Renal cortical epithelial cell (primary cell): Measurements from ENCODE around the gene PRPH. TPM values are rescaled to one million over a fixed set of nuclear protein-coding genes. Genes with fewer than 3 reads are reported as not detected.

ENCODE experiments used
- DNase-seq: peaks from one replicate; pipeline ENCODE4 v3.0.0-alpha.2; 2011; ENCODE audit warnings: low read depth
- total RNA-seq: library from RNA; depleted of rRNA; stranded (reverse); fragments of >200 nt; gene quantifications from 2 replicates; pipeline ENCODE4 v1.2.3, GENCODE V29; 2014

The PRPH gene
- total RNA-seq, 1 donor from 2014 or later, result not detected

GRCh38 chr12:49345825-49346658 is 51.1 kb downstream of the PRPH start:
- no peak for DNase-seq

GRCh38 chr12:49346659-49347310 is 51.8 kb downstream of the PRPH start, which contains the start of gene DNAJC22:
Gene DNAJC22, plus strand, starts transcription at chr12:49346888. Its CDS starts 1,985 bp downstream, at chr12:49348873.
- DNase-seq, result no peak

- DNase-seq, result peak; percentile 83
Observed at GRCh38 chr12:49347311-49348193, 52.6 kb downstream of the PRPH start.

Other genes with a start within 250 kb of the PRPH start
- gene KMT2D, start 234.4 kb upstream of the PRPH start, total RNA-seq, result 13.0 and 110 TPM in 2 replicates
- gene RHEBL1, start 225.2 kb upstream of the PRPH start, total RNA-seq, result 0.10 and 1.7 TPM in 2 replicates
- gene DHH, start 200.3 kb upstream of the PRPH start, total RNA-seq, result 0.05 TPM in 1 of 2 replicates, not detected in the other
- 33.3 and 34.3 TPM in 2 replicates for gene LMBR1L, start 184.3 kb upstream of the PRPH start, total RNA-seq
- gene TUBA1B, start 163.8 kb upstream of the PRPH start, total RNA-seq, result 420 and 2,146 TPM in 2 replicates
- 691 and 1,981 TPM in 2 replicates for gene TUBA1A, start 106.1 kb upstream of the PRPH start, total RNA-seq
- gene TUBA1C, start 30.1 kb upstream of the PRPH start, total RNA-seq, result 212 and 831 TPM in 2 replicates
- 0.60 and 6.6 TPM in 2 replicates for gene TROAP, start 28.1 kb downstream of the PRPH start, total RNA-seq
- 0.52 and 0.99 TPM in 2 replicates for gene C1QL4, start 42.0 kb downstream of the PRPH start, total RNA-seq
- gene DNAJC22, start 51.7 kb downstream of the PRPH start, total RNA-seq, result 3.1 and 18.8 TPM in 2 replicates
- gene SPATS2, start 72.3 kb downstream of the PRPH start, total RNA-seq, result 22.1 and 42.4 TPM in 2 replicates
- 4.3 TPM in 1 of 2 replicates, not detected in the other for gene KCNH3, start 243.9 kb downstream of the PRPH start, total RNA-seq